ENCODE data around the gene TYK2. TPM values are rescaled to one million over a fixed set of nuclear protein-coding genes. Genes with fewer than 3 reads are reported as not detected.
A peak's percentile ranks its signal among the peaks of the same experiment; 100 is the strongest.

TYK2 gene
- total RNA-seq, 6 experiments from 2014 or later: 63.9 to 106 (median 72.9) TPM

DNA sequence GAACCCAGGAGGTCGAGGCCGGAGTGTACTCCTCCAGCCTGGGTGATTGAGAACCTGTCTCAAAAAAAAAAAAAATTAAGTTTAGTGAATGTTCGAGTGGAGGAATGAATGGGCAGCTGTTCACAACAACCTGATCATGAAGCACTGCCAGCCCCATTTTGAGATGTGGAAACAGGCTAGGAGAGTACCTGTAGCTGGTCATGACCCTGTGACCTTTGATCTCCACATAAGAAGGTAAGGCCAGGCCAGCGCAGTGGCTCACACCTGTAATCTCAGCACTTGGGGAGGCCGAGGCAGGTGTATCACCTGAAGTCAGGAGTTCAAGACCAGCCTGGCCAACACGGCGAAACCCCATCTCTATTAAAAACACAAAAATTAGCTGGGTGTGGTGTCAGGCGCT lies 54.6 kb downstream of the TYK2 start:
- TF ChIP-seq, protein P1, sequence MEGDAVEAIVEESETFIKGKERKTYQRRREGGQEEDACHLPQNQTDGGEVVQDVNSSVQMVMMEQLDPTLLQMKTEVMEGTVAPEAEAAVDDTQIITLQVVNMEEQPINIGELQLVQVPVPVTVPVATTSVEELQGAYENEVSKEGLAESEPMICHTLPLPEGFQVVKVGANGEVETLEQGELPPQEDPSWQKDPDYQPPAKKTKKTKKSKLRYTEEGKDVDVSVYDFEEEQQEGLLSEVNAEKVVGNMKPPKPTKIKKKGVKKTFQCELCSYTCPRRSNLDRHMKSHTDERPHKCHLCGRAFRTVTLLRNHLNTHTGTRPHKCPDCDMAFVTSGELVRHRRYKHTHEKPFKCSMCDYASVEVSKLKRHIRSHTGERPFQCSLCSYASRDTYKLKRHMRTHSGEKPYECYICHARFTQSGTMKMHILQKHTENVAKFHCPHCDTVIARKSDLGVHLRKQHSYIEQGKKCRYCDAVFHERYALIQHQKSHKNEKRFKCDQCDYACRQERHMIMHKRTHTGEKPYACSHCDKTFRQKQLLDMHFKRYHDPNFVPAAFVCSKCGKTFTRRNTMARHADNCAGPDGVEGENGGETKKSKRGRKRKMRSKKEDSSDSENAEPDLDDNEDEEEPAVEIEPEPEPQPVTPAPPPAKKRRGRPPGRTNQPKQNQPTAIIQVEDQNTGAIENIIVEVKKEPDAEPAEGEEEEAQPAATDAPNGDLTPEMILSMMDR (IDR thresholded peaks at IDR 0.05): no peak
- TF ChIP-seq POLR2A (IDR thresholded peaks at IDR 0.05): no peak
- Histone ChIP-seq H3K27ac (no peak overlapping the region), H3K36me3 (peaks cover 0 to 85% (median 30%) of the 10 kb centered on the region in 4 donors), H3K4me1 (peaks cover 0 to 6% (median 2%) of the 10 kb centered on the region in 4 donors), H3K27me3 (no peaks in the 10 kb centered on the region), H3K4me3 (no peak overlapping the region), H3K9me3 (no peaks in the 10 kb centered on the region)
- peak; percentile 40 to 70 (median 60) for ATAC-seq
- 80% methylated on average over 4 of the region's 8 CpGs for WGBS (ENCODE audit: insufficient coverage, low coverage, low lambda C conversion rate, missing lambda C conversion rate)
- intact Hi-C loops (cut with DNase I): no loop called here
- no peak for DNase-seq

DNA sequence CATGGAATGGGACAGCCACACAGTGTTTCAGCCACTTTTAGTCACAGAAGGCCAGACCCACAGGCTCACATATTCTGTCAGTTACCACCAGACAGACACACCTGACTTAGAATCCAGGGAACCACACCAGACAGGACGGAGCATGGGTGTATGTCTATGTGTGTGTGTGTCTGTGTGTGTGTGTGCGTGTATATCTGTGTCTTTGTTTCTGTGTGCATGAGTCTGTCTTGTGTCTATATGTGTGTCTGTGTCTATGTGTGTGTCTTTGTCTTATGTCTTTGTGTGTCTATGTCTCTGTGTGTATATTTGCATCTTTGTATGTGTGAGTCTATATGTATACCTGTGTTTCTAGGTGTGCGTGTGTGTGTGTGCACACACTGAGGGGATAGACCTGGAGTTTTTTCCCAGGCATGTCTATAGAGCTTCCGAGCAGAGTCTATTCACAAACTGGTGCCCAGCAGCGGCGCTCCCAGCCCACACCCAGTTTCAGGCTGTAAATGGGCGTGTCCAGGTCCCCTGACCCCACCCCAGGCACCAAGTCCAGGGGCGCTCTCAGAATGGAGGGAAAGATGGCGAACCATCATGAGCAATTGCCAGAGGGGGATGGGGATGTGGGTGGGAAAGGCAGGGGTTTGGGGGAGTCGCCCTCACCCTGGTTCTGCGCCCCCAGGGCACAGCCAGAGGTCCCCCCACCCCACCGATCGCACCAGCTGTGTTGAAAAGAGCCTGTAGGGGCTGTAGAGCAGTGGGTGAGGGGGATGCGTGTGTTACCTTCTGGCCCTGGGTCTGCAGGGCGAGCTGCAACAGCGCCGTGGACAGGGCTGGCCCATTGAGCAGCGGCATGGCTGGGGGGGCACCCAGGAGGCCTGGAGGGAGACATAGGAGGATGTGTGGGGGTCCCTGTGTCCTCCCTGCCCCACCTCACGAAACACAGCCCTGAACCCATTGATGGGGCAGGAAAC lies 58.2 kb downstream of the TYK2 start:
- WGBS (ENCODE audit: insufficient coverage, low coverage, low lambda C conversion rate, missing lambda C conversion rate): 90% methylated on average over 8 of the region's 19 CpGs
- H3K36me3 ChIP-seq: peaks cover 0 to 87% (median 19%) of the 10 kb centered on the region in 4 donors
- H3K4me1 ChIP-seq: peaks cover 0 to 6% (median 0%) of the 10 kb centered on the region in 4 donors
- intact Hi-C loops (cut with DNase I): no loop called here
- ATAC-seq (no peak), DNase-seq (no peak)
- no peaks in the 10 kb centered on the region for H3K9me3 ChIP-seq
- H3K27ac ChIP-seq: no peak overlapping the region
- TF ChIP-seq POLR2A (IDR thresholded peaks at IDR 0.05): no peak
- TF ChIP-seq, protein P1 (IDR thresholded peaks at IDR 0.05): no peak
- H3K27me3 ChIP-seq: no peaks in the 10 kb centered on the region
- H3K4me3 ChIP-seq: no peak overlapping the region

DNA sequence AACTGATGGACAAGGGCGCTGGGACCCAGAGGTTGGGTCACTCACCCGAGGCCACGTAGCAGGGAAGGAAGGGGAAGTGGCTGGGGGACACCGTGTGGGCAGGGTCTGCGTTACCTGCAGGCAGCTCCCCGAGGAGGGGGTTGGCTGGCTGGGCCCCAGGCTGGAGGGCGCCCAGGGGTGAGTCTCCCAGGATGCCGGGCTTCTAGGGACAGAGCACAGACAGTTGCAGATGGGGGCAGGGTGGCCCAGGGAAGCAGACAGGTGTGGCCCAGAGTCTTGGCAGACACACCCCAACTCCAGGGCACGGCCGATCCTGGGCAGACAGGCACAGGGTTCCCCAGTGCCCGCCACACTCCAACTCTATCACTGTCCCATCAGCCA lies 59.0 kb downstream of the TYK2 start:
- DNase-seq (no peak), ATAC-seq (peak in 1 of 4 donors; percentile 3)
- no CpG with 5 or more reads among the region's 11 CpGs for WGBS (ENCODE audit: insufficient coverage, low coverage, low lambda C conversion rate, missing lambda C conversion rate)
- Histone ChIP-seq H3K27me3 (no peaks in the 10 kb centered on the region), H3K36me3 (peaks cover 0 to 88% (median 16%) of the 10 kb centered on the region in 4 donors), H3K4me3 (no peak overlapping the region), H3K4me1 (peaks cover 0 to 6% (median 0%) of the 10 kb centered on the region in 4 donors), H3K9me3 (no peaks in the 10 kb centered on the region), H3K27ac (no peak overlapping the region)
- intact Hi-C loops (cut with DNase I): no loop called here
- no peak for TF ChIP-seq POLR2A (IDR thresholded peaks at IDR 0.05)
- TF ChIP-seq, protein P1 (IDR thresholded peaks at IDR 0.05): no peak

DNA sequence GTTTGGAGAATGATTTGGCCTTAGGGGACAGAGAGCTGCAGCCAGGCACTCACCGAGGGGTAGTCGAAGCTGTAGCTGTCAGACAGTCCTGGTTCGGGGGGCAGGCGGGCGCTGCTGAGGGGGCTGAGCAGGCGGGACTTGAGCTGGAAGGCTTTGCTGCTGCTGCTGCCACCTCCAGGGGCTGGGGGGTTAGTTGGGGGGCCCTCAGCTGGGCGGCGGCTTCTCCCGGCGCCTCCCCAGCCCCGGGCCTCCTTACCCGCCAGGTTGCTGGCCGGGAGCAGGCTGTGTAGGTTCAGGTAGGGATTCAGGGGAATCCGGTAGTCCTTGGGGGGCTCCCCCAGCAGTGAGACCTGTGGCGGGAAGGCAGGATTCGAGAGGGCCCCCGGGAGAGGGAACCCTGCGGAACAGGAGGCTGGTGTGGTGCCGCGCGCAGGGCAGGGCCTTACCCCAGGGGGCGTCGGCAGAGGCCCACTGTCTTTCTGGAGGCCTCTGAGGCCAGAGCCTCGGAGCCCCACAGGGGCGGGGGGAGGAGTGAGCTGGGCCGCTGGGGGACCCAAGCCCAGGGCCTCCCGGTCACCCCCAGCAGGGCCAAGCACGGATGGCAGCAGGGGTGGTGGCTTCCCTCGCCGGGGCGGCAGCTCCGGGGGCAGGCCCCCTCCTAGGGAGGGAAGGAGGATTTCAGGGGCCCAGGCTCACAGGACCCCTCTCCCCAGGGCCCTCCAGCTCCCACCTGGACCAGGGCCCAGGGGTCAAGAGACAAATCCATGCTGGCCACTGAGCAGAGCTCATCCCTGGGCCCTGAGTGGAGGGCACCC lies 59.6 kb downstream of the TYK2 start:
- H3K4me1 ChIP-seq: peaks cover 0 to 3% (median 0%) of the 10 kb centered on the region in 4 donors
- H3K27ac ChIP-seq: no peak overlapping the region
- DNase-seq (no peak), ATAC-seq (peak in 1 of 4 donors; percentile 4)
- 93% methylated on average over 5 of the region's 32 CpGs for WGBS (ENCODE audit: insufficient coverage, low coverage, low lambda C conversion rate, missing lambda C conversion rate)
- H3K36me3 ChIP-seq: peaks cover 0 to 84% (median 14%) of the 10 kb centered on the region in 4 donors
- H3K4me3 ChIP-seq: no peak overlapping the region
- intact Hi-C loops (cut with DNase I): no loop called here
- H3K27me3 ChIP-seq: no peaks in the 10 kb centered on the region
- H3K9me3 ChIP-seq: no peaks in the 10 kb centered on the region
- TF ChIP-seq POLR2A (IDR thresholded peaks at IDR 0.05): no peak
- TF ChIP-seq, protein P1 (IDR thresholded peaks at IDR 0.05): no peak
